GM19240 (cell line): ENCODE data around the gene DGKB.

Experiments
- DNase-seq: peaks from one replicate; pipeline ENCODE4 v3.0.0; 2011; ENCODE audit warnings: low spot score; ENCODE audit not compliant: insufficient read length

DGKB gene

DNA sequence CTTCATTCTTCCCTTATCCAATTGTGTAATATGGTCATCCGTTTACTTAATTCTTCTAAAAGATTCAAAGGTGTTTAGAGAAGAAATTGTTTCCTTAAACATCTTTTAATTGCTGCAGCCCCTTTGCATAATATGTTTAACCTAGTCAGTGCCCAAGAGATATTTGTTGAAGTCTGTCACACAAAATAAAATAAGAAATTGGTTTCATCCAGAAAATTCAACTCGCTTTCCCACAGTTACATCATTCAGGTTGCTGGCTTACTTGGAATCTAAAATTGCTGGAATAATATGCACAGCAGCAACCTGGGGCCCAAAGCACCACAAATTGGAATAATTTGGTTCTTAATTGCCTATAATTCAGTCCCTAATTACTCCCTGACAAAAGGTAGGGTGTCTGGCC, 758.0 kb downstream of the DGKB start:
- DNase-seq = no peak

DNA sequence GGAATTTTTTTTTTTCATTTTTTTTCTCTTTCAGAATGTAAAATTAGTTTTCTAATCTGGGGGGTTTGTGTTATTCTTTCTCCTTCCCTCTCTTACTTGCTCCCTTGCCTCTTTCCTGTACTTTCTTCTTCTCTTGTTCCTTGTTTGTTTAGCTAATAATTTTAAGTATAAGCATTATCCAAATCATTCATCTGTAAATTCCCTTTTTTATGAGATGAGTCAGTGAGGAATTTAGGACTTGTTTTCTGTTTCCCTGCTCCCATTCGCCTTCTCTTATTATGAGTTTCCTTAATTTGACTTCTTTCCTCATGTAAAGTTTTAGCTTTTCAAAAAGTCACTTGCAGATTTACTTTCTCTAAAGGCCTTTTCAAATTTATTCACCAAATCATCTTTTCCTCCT, 758.4 kb downstream of the DGKB start:
- DNase-seq = no peak

DNA sequence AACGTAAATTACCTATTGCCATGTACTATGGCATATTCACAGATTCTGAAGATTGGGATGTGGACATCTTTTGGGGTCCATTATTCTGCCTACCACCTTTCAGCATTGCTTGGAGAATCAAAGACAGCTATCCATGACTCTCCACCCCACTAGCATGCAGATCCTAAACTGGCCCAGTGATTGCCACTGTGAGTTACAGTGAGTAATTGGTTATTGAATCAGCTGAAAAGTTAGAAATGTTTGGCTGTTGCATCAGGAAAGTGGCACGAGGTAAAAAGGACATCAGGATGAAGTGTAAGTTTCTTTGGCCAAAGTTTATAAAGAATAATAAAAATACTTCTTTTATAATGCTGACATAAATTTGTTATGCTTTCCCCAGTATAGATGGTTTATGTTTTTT, 764.9 kb downstream of the DGKB start:
- DNase-seq = no peak

DNA sequence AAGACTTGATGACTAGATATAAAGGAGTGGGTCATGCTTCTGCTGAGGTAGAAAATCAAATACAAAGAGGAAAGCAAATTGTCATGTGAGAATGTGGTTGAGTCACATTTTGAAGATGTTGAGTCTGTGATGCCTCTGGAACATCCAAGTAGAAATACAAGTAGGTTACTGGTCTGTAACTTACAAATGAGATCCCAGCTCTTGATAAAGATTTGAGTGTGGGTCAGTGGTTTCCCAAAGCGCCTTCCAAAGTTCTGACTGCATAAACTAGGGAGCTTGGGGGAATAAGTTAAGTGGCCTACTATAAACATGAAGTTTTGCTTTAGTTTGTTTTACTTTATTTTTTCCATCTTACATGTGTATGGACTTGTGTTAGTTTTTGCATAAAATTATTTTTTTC, 768.8 kb downstream of the DGKB start:
- DNase-seq = no peak

DNA sequence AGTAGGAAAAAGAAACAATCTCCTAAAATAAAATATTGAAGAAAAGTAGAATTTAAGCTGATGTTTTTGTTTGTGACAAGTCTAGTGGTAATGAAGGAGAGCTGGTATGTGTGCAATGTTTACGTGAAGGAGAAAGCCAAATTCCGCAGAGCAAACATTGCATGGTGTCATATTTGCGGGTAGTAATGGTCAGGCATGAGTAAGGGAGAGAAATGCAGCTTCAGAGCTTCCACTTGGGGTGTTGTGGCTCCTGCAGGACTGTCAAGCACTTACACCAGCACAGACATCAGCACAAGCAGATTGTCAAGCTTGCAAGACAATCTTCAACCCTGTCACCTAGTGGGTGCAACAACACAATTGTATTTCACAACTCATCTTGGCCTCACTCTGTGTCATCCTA, 776.6 kb downstream of the DGKB start:
- no peak for DNase-seq

DNA sequence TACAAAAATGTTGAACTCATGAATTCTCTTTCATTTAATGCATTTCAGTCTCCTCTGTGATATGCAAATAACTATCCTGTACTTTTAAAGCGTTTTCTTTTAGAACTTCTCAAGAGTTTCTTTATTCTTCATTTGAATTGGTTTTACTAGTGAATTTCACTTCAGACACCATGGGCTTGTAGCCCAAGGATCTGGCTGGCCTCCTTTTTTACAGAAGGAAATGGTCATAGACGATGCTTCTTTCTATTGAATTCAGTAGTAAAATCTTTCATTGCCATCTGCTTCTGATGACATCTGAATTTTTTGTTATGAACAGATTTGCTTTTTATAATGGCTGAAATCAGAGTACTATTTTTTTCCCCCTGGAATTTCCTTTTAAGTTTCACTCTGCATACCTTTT, 777.8 kb downstream of the DGKB start:
- no peak for DNase-seq

DNA sequence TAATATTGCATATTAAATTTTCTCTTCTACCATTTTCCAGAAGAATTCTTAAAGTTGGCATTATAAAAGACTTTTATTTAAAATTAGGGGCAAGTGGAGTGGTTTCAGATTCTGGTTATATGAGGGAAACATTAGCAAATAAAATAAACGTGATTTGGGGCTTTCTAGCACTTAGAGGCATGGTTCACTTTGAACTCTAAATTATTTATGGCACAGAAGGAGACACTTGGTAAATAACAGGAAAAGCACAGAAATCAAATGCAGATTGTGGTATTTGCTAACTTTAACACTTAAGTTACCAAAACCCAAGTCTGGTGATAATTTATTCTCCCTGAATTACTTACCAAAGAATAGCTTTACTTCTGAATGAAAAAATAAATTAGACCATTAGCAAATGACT, 778.6 kb downstream of the DGKB start:
- no peak for DNase-seq

DNA sequence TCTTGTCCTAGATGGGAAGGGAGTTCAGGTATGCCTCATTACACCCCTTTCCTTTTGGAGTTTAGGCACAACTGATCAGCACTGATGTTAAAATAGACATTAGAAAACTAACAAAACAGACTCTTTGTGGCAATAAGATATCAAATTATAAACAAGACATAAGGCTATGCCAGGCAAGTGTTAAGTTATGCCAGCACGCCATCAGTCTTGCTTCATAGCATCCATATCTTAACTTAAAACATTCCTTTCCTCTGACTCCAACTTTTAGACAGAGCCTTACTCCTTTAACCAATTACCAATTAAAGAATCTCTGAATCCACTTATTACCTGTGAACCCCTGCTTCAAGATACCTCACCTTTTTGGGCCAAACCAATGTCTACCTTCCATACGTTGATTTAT, 786.9 kb downstream of the DGKB start:
- DNase-seq = no peak

DNA sequence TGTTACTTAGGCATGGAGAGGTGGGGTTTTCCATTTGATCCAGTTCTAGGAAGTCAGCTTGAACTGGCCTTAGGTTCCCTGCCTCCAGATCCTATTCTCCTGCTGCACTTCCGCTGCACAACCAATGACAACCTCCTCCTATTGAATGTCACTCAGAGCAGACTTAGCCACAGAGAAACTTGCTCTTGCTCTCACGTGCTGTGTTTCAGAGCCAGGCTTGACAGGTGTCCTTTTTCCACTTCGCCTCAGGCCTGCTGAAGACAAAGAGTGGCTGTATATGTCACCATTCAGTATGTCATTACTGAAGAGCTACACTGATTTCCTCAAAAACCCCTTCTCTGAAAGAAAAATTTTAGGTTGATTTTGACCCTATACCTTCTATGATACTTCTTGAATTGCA, 797.7 kb downstream of the DGKB start:
- DNase-seq = no peak

DNA sequence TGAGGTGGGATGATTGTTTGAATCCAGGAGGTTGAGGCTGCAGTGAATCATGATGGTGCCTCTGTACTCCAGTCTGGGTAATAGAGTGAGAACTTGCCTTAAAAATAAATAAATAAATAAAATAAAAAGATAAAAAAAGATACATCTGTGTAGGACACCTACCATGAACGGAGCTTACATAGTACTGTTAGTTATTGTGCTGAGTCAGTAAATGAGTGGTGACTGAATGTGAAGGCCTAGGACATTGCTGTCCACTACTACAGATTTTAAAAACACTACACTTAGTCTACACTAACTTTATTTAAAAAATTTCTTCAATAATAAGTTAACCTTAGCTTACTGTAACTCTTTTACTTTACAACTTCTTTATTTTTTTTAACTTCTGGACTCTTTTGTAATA, 806.4 kb downstream of the DGKB start:
- DNase-seq = no peak

DNA sequence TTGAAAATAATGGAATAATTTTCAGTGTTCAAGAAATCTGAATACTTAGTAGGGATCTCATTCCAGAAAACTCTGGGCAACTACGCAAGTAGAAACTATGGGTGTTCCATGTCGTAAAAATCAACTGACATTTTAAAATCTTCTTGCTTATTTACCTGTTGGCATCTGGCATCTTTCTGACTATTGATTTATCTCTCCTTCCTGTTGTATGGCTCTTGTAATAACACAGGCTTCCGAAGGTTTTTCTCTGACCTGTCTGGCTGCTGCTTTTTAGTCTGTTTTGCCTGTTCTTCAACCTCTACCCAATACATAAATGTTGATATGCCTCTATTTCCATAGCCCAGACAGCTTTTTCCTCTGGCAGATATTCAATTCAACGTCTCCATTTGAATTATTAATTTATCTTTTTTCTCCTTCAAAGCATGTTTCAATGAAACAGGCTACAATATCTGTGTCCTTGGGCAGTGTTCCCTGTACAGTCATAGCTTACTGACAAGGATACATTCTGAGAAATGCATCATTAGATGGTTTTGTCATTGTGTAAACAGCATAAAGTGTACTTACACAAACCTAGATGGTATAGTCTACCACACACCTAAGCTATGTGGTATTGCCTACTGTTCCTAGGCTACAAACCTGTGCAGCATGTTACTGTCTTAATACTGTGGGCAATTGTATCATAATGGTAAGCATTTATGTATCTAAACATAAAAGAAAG, 807.2 kb downstream of the DGKB start:
- no peak for DNase-seq
